K562 (cell line): Measurements from ENCODE around the gene SEPTIN1. TPM values are rescaled to one million over a fixed set of nuclear protein-coding genes. Genes with fewer than 3 reads are reported as not detected.

Source experiments
- polyA plus RNA-seq, 8 experiments: library from polyadenylated mRNA; depleted of rRNA in 4 of 8; stranded (reverse) in 5 of 8; unstranded in 3 of 8; fragments of >200 nt; fragmentation: Nextera tagmentation in 2 of 8; fragmentation: Illumina TruSeq in 1 of 8; extraction: Ambion mirVana in 2 of 8; extraction: Trizol in 1 of 8; gene quantifications; 2 replicates each; pipeline versions ENCODE4 v1.2.1 to v1.2.3, GENCODE V29; 2011 to 2014; ENCODE audit warnings: inconsistent platforms in 1 of 8, missing spikeins in 1 of 8
- small RNA-seq: library from RNA; depleted of rRNA; stranded (forward); fragments of <200 nt; gene quantifications from one replicate; pipeline ENCODE3, GENCODE V24; 2014
- total RNA-seq, 7 experiments: library from RNA; depleted of rRNA in 6 of 7; stranded (reverse); fragments of >200 nt in 6 of 7; fragmentation: Illumina TruSeq in 2 of 7; extraction: Trizol in 2 of 7; gene quantifications; 2 replicates each; pipeline versions ENCODE4 v1.2.1 to v1.2.3, GENCODE V29; 2011 to 2021; ENCODE audit warnings: low replicate concordance in 1 of 7

Gene SEPTIN1
- total and polyA plus RNA-seq, 9 of the 15 experiments (the other 6 are each of a cell fraction or from before 2014, with no cell fraction given), result 0.23 to 5.6 (median 1.7) TPM; not detected in 1

Small RNA genes lying within 50 kb of the gene (small RNA-seq; reads per million reads assigned to genes)
- gene RF00406, result 3.8 reads per million, percentile 90 among the genes with 10 or more reads in this experiment

Other genes starting within 250 kb of the SEPTIN1 start
Only the 7 nearest of the 19 such genes appear.
- gene CD2BP2, start 27.3 kb downstream of the SEPTIN1 start, total RNA-seq (2014; rRNA removed), result 33.1 and 34.0 TPM in 2 replicates
- 28.7 and 35.6 TPM in 2 replicates for gene CD2BP2, start 27.3 kb downstream of the SEPTIN1 start, total RNA-seq (2014; rRNA removed; fragmentation: Illumina TruSeq; extraction: Trizol)
- 37.3 and 38.0 TPM in 2 replicates for gene CD2BP2, start 27.3 kb downstream of the SEPTIN1 start, total RNA-seq (2015; rRNA removed; fragmentation: Illumina TruSeq; extraction: Trizol)
- 40.8 and 51.1 TPM in 2 replicates for gene CD2BP2, start 27.3 kb downstream of the SEPTIN1 start, total RNA-seq (2021)
- gene CD2BP2, start 27.3 kb downstream of the SEPTIN1 start, polyA plus RNA-seq (2011; rRNA removed), result 21.5 and 25.8 TPM in 2 replicates
- gene CD2BP2, start 27.3 kb downstream of the SEPTIN1 start, polyA plus RNA-seq (2014; fragmentation: Illumina TruSeq; extraction: Trizol), result 30.1 and 32.8 TPM in 2 replicates
- 1 to 10 TPM; 3.9 to 5.0 TPM for gene CD2BP2, start 27.3 kb downstream of the SEPTIN1 start, polyA plus RNA-seq (2014; fragmentation: Nextera tagmentation; extraction: Ambion mirVana)
- gene CD2BP2, start 27.3 kb downstream of the SEPTIN1 start, polyA plus RNA-seq (2014; rRNA removed), result 41.0 and 46.6 TPM in 2 replicates
- 28.9 and 37.9 TPM in 2 replicates for gene TBC1D10B, start 12.1 kb downstream of the SEPTIN1 start, total RNA-seq (2014; rRNA removed)
- 11.9 and 12.6 TPM in 2 replicates for gene TBC1D10B, start 12.1 kb downstream of the SEPTIN1 start, total RNA-seq (2014; rRNA removed; fragmentation: Illumina TruSeq; extraction: Trizol)
- 16.9 and 17.5 TPM in 2 replicates for gene TBC1D10B, start 12.1 kb downstream of the SEPTIN1 start, total RNA-seq (2015; rRNA removed; fragmentation: Illumina TruSeq; extraction: Trizol)
- gene TBC1D10B, start 12.1 kb downstream of the SEPTIN1 start, total RNA-seq (2021), result 52.1 and 55.4 TPM in 2 replicates
- gene TBC1D10B, start 12.1 kb downstream of the SEPTIN1 start, polyA plus RNA-seq (2011; rRNA removed), result 11.5 and 13.7 TPM in 2 replicates
- gene TBC1D10B, start 12.1 kb downstream of the SEPTIN1 start, polyA plus RNA-seq (2014; fragmentation: Illumina TruSeq; extraction: Trizol), result 24.4 and 28.4 TPM in 2 replicates
- gene TBC1D10B, start 12.1 kb downstream of the SEPTIN1 start, polyA plus RNA-seq (2014; fragmentation: Nextera tagmentation; extraction: Ambion mirVana), result 1 to 10 TPM; 2.2 to 2.3 TPM
- 24.0 and 27.9 TPM in 2 replicates for gene TBC1D10B, start 12.1 kb downstream of the SEPTIN1 start, polyA plus RNA-seq (2014; rRNA removed)
- gene MYL11, start 7.8 kb downstream of the SEPTIN1 start, total RNA-seq (2014; rRNA removed), result 1.7 TPM in 1 of 2 replicates, not detected in the other
- not detected in 2 replicates for gene MYL11, start 7.8 kb downstream of the SEPTIN1 start, total RNA-seq (2014; rRNA removed; fragmentation: Illumina TruSeq; extraction: Trizol)
- gene MYL11, start 7.8 kb downstream of the SEPTIN1 start, total RNA-seq (2015; rRNA removed; fragmentation: Illumina TruSeq; extraction: Trizol), result 1.5 and 2.0 TPM in 2 replicates
- gene MYL11, start 7.8 kb downstream of the SEPTIN1 start, total RNA-seq (2021), result 1.5 and 1.7 TPM in 2 replicates
- 0.31 TPM in 1 of 2 replicates, not detected in the other for gene MYL11, start 7.8 kb downstream of the SEPTIN1 start, polyA plus RNA-seq (2011; rRNA removed)
- gene MYL11, start 7.8 kb downstream of the SEPTIN1 start, polyA plus RNA-seq (2014; fragmentation: Illumina TruSeq; extraction: Trizol), result not detected in 2 replicates
- gene MYL11, start 7.8 kb downstream of the SEPTIN1 start, polyA plus RNA-seq (2014; fragmentation: Nextera tagmentation; extraction: Ambion mirVana), result under 1 TPM; 0.52 to 0.73 TPM
- 0.62 TPM in 1 of 2 replicates, not detected in the other for gene MYL11, start 7.8 kb downstream of the SEPTIN1 start, polyA plus RNA-seq (2014; rRNA removed)
- 8.6 and 10.8 TPM in 2 replicates for gene ZNF48, start 12.9 kb upstream of the SEPTIN1 start, total RNA-seq (2014; rRNA removed)
- gene ZNF48, start 12.9 kb upstream of the SEPTIN1 start, total RNA-seq (2014; rRNA removed; fragmentation: Illumina TruSeq; extraction: Trizol), result 3.3 and 3.4 TPM in 2 replicates
- 7.4 and 7.7 TPM in 2 replicates for gene ZNF48, start 12.9 kb upstream of the SEPTIN1 start, total RNA-seq (2015; rRNA removed; fragmentation: Illumina TruSeq; extraction: Trizol)
- 9.0 and 11.6 TPM in 2 replicates for gene ZNF48, start 12.9 kb upstream of the SEPTIN1 start, total RNA-seq (2021)
- 3.6 and 4.7 TPM in 2 replicates for gene ZNF48, start 12.9 kb upstream of the SEPTIN1 start, polyA plus RNA-seq (2011; rRNA removed)
- gene ZNF48, start 12.9 kb upstream of the SEPTIN1 start, polyA plus RNA-seq (2014; fragmentation: Illumina TruSeq; extraction: Trizol), result 4.6 and 8.2 TPM in 2 replicates
- under 1 TPM; 0.38 to 0.46 TPM for gene ZNF48, start 12.9 kb upstream of the SEPTIN1 start, polyA plus RNA-seq (2014; fragmentation: Nextera tagmentation; extraction: Ambion mirVana)
- gene ZNF48, start 12.9 kb upstream of the SEPTIN1 start, polyA plus RNA-seq (2014; rRNA removed), result 5.8 and 6.0 TPM in 2 replicates
- gene ZNF771, start 25.0 kb upstream of the SEPTIN1 start, total RNA-seq (2014; rRNA removed), result 11.2 and 12.2 TPM in 2 replicates
- 3.2 and 3.6 TPM in 2 replicates for gene ZNF771, start 25.0 kb upstream of the SEPTIN1 start, total RNA-seq (2014; rRNA removed; fragmentation: Illumina TruSeq; extraction: Trizol)
- 3.8 and 4.4 TPM in 2 replicates for gene ZNF771, start 25.0 kb upstream of the SEPTIN1 start, total RNA-seq (2015; rRNA removed; fragmentation: Illumina TruSeq; extraction: Trizol)
- 11.6 and 11.9 TPM in 2 replicates for gene ZNF771, start 25.0 kb upstream of the SEPTIN1 start, total RNA-seq (2021)
- 4.3 and 5.1 TPM in 2 replicates for gene ZNF771, start 25.0 kb upstream of the SEPTIN1 start, polyA plus RNA-seq (2011; rRNA removed)
- 2.9 and 3.2 TPM in 2 replicates for gene ZNF771, start 25.0 kb upstream of the SEPTIN1 start, polyA plus RNA-seq (2014; fragmentation: Illumina TruSeq; extraction: Trizol)
- gene ZNF771, start 25.0 kb upstream of the SEPTIN1 start, polyA plus RNA-seq (2014; fragmentation: Nextera tagmentation; extraction: Ambion mirVana), result 1 to 10 TPM; 1.5 to 1.7 TPM
- gene ZNF771, start 25.0 kb upstream of the SEPTIN1 start, polyA plus RNA-seq (2014; rRNA removed), result 8.3 and 12.6 TPM in 2 replicates
- 74.2 and 79.0 TPM in 2 replicates for gene DCTPP1, start 47.5 kb upstream of the SEPTIN1 start, total RNA-seq (2014; rRNA removed)
- gene DCTPP1, start 47.5 kb upstream of the SEPTIN1 start, total RNA-seq (2014; rRNA removed; fragmentation: Illumina TruSeq; extraction: Trizol), result 61.2 and 61.3 TPM in 2 replicates
- gene DCTPP1, start 47.5 kb upstream of the SEPTIN1 start, total RNA-seq (2015; rRNA removed; fragmentation: Illumina TruSeq; extraction: Trizol), result 67.4 and 75.0 TPM in 2 replicates
- gene DCTPP1, start 47.5 kb upstream of the SEPTIN1 start, total RNA-seq (2021), result 124 and 129 TPM in 2 replicates
- 107 and 120 TPM in 2 replicates for gene DCTPP1, start 47.5 kb upstream of the SEPTIN1 start, polyA plus RNA-seq (2011; rRNA removed)
- 108 and 130 TPM in 2 replicates for gene DCTPP1, start 47.5 kb upstream of the SEPTIN1 start, polyA plus RNA-seq (2014; fragmentation: Illumina TruSeq; extraction: Trizol)
- gene DCTPP1, start 47.5 kb upstream of the SEPTIN1 start, polyA plus RNA-seq (2014; fragmentation: Nextera tagmentation; extraction: Ambion mirVana), result 10 to 100 TPM; 45.0 to 80.6 TPM
- gene DCTPP1, start 47.5 kb upstream of the SEPTIN1 start, polyA plus RNA-seq (2014; rRNA removed), result 132 and 138 TPM in 2 replicates
- 31.6 and 42.6 TPM in 2 replicates for gene SEPHS2, start 63.3 kb upstream of the SEPTIN1 start, total RNA-seq (2014; rRNA removed)
- 41.2 and 43.8 TPM in 2 replicates for gene SEPHS2, start 63.3 kb upstream of the SEPTIN1 start, total RNA-seq (2014; rRNA removed; fragmentation: Illumina TruSeq; extraction: Trizol)
- 38.2 and 43.4 TPM in 2 replicates for gene SEPHS2, start 63.3 kb upstream of the SEPTIN1 start, total RNA-seq (2015; rRNA removed; fragmentation: Illumina TruSeq; extraction: Trizol)
- 84.0 and 87.3 TPM in 2 replicates for gene SEPHS2, start 63.3 kb upstream of the SEPTIN1 start, total RNA-seq (2021)
- gene SEPHS2, start 63.3 kb upstream of the SEPTIN1 start, polyA plus RNA-seq (2011; rRNA removed), result 73.4 and 90.6 TPM in 2 replicates
- gene SEPHS2, start 63.3 kb upstream of the SEPTIN1 start, polyA plus RNA-seq (2014; fragmentation: Illumina TruSeq; extraction: Trizol), result 62.3 and 74.6 TPM in 2 replicates
- gene SEPHS2, start 63.3 kb upstream of the SEPTIN1 start, polyA plus RNA-seq (2014; fragmentation: Nextera tagmentation; extraction: Ambion mirVana), result 10 to 100 TPM; 20.9 to 21.3 TPM
- gene SEPHS2, start 63.3 kb upstream of the SEPTIN1 start, polyA plus RNA-seq (2014; rRNA removed), result 80.0 and 80.2 TPM in 2 replicates